Stimulated activated naive CD8-positive, alpha-beta T cell treated with anti-CD3 and anti-CD28 coated beads, Interleukin-15, amount 100 ng/mL, for 72 hours (primary cell): ENCODE measurements around the gene CDK6.
A peak's percentile ranks its signal among the peaks of the same experiment; 100 is the strongest.

Experiments used
- ATAC-seq: fragments of 150-1000 bp; cut with Tn5 transposase; 2 replicates; pipeline ENCODE4 v1.10.0; 2021; ENCODE audit warnings: mild to moderate bottlenecking, moderate library complexity
- DNase-seq, 2 donors: peaks; one replicate each; pipeline ENCODE4 v3.0.0; 2021 to 2022
- H3K27ac Mint-ChIP-seq, 2 donors: one replicate each; pipeline ENCODE4 v1.8.0; 2022; ENCODE audit warnings: mild to moderate bottlenecking in 2 of 2, mixed read lengths in 2 of 2, moderate library complexity in 2 of 2
- H3K27me3 Mint-ChIP-seq: one replicate; pipeline ENCODE4 v1.8.0; 2022; ENCODE audit warnings: mixed read lengths
- H3K4me1 Mint-ChIP-seq: one replicate; pipeline ENCODE4 v1.8.0; 2022; ENCODE audit warnings: mild to moderate bottlenecking, mixed read lengths
- H3K4me3 Mint-ChIP-seq, 2 donors: one replicate each; pipeline ENCODE4 v1.8.0; 2022; ENCODE audit warnings: mild to moderate bottlenecking in 2 of 2, mixed read lengths in 2 of 2, moderate library complexity in 1 of 2
- H3K9me3 Mint-ChIP-seq, 2 donors: one replicate each; pipeline ENCODE4 v1.8.0; 2022; ENCODE audit warnings: mixed read lengths in 2 of 2

Gene CDK6

DNA sequence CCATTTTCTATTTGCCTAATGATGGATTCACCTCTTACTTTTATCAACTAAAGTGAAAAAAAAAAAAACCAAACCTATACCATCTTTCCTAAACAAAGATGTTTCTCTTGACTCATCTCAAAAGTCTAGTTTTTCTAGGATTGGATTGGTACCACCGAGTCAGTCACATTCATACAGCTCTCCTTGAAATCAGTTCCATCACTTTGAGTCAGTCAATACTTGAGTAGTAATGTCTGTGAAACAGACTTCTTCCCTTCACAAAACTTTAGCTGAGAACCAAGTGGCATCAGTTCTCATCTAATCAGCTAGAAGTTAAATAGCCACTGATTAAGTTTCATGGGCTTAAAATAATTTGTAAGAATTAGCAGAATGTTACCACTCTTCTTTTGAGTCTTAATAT is 13.3 kb downstream of the CDK6 start:
- H3K4me3 Mint-ChIP-seq, result peak overlapping the region; percentile 10 to 28
- peaks cover 9 to 15% of the 10 kb centered on the region in 2 donors for H3K9me3 Mint-ChIP-seq
- DNase-seq (no peak), ATAC-seq (no peak)
- no peaks in the 10 kb centered on the region for H3K27me3 Mint-ChIP-seq
- peaks cover 77% of the 10 kb centered on the region for H3K4me1 Mint-ChIP-seq
- H3K27ac Mint-ChIP-seq, result no peak overlapping the region

DNA sequence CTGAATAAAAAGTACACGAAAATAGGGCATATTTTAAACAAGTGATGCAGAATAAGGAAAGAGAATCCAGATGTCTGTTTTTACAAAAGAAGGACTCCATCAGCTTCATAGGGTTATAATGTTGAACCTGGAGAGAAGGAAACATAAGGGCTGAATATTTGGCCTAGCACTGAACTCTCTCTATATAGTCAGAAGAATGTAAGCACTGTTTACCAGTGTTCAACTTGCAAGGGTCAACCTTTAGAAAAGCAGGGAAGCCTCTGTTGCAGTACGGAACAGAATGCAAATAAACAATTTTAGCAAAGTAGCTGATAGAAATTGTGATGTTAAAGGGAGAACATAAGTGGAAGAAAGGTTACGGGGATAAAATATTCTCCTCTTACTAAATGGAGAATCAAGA is 16.2 kb downstream of the CDK6 start:
- Mint-ChIP-seq H3K9me3 (peaks cover 18 to 27% of the 10 kb centered on the region in 2 donors), H3K4me3 (no peak overlapping the region), H3K27ac (no peak overlapping the region), H3K4me1 (peaks cover 68% of the 10 kb centered on the region), H3K27me3 (no peaks in the 10 kb centered on the region)
- ATAC-seq, result no peak
- no peak for DNase-seq

DNA sequence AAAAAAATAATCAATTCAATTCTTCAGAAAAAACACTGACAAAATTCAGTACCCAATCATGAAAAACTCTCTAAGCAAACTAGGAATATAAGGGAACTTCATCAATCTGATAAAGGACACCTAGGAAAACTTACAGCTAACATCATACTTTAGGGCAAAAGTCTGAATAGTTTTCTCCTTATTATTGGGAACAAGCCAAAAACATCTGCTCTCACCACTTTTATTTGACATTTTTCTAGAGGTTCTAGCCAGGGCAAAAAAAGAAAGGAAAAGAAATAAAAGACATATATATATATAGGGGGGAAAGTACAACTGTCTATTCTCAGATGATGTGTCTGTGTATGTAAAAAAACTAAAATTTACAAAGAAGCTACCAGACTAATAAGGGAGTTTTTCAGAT is 19.0 kb downstream of the CDK6 start:
- DNase-seq (no peak), ATAC-seq (no peak)
- Mint-ChIP-seq H3K9me3 (peaks cover 18 to 28% of the 10 kb centered on the region in 2 donors), H3K4me1 (peaks cover 74% of the 10 kb centered on the region), H3K27ac (no peak overlapping the region), H3K4me3 (peak overlapping the region in 1 of 2 donors; percentile 33), H3K27me3 (no peaks in the 10 kb centered on the region)

DNA sequence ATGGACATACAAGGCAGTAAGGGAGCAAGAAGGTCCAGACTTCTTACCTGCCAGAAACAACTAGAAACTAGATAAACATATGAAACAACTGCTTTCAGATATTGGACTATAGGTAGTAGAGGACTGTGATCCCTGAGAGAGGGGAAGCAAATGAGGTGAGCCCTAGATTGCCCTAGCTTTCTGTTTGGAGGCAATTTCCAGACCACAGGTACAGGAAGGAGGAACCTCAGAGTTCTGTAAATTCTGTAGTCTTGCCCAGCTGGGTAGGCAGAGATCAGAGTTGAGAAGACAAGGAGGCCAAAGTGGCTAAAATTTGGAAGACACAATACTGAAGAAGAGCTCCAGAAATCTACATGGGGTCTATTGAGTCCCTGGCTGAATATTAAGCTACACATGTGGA is 21.0 kb downstream of the CDK6 start:
- ATAC-seq (no peak), DNase-seq (no peak)
- Mint-ChIP-seq H3K9me3 (peaks cover 18 to 28% of the 10 kb centered on the region in 2 donors), H3K27ac (peak overlapping the region in 1 of 2 donors; percentile 63), H3K4me3 (peak overlapping the region; percentile 9 to 60), H3K27me3 (no peaks in the 10 kb centered on the region), H3K4me1 (peaks cover 83% of the 10 kb centered on the region)

DNA sequence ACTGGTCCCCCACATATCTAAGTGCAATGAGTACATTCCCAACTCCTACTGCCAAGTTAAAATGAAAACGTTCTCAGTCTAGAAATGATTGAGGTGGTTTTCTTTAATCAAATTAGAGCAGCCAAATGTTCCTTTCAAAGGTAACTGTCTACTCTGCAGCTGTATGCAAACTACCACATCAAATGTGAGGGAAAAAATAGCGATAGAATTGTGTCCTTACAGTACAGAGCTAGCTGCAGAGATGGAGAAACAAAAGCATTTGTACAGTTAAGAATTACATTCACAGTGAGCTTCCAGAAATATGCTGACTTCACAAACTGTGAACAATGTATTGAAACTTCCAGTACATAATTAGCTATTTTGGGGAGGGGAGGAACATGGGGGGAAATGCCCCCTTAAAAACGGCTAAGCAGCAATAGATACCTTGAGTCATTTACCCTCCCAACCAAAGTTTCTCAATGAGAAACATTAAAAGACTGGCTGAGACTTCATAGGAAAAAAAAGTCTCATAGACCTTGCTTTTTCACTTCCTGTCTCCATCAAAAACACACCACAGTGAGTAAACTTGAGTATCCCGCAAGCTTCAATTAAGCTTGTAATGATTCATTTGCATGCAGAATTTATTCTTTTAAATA is 22.9 kb downstream of the CDK6 start:
- Mint-ChIP-seq H3K4me1 (peaks cover 79% of the 10 kb centered on the region), H3K27ac (peak overlapping the region; percentile 72 to 79), H3K27me3 (no peaks in the 10 kb centered on the region), H3K4me3 (peak overlapping the region; percentile 50 to 71), H3K9me3 (peaks cover 9 to 12% of the 10 kb centered on the region in 2 donors)
- DNase-seq, result peak; percentile 44 to 51
- peak; percentile 86 for ATAC-seq

DNA sequence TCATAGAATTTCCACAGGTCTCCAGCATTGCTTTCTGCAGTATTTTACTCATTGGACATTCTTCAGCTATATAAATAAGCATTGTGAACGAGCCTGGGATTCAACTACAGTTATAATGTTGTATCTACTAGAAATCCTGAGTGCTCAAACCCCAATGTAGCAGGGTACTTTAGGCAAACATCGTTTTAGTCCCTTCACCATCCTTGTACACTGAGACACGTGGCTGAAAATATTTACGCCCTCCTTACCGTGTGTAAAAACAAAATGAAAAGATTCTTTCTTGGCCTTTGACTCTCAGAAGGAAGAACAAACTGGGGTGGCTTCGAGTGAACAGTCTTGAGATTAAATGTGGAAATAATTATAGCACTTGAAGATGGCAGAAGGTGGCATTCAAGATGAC is 25.2 kb downstream of the CDK6 start:
- ATAC-seq (no peak), DNase-seq (no peak)
- Mint-ChIP-seq H3K27me3 (no peaks in the 10 kb centered on the region), H3K4me1 (peaks cover 69% of the 10 kb centered on the region), H3K4me3 (no peak overlapping the region), H3K27ac (no peak overlapping the region), H3K9me3 (peaks cover 7 to 11% of the 10 kb centered on the region in 2 donors)

DNA sequence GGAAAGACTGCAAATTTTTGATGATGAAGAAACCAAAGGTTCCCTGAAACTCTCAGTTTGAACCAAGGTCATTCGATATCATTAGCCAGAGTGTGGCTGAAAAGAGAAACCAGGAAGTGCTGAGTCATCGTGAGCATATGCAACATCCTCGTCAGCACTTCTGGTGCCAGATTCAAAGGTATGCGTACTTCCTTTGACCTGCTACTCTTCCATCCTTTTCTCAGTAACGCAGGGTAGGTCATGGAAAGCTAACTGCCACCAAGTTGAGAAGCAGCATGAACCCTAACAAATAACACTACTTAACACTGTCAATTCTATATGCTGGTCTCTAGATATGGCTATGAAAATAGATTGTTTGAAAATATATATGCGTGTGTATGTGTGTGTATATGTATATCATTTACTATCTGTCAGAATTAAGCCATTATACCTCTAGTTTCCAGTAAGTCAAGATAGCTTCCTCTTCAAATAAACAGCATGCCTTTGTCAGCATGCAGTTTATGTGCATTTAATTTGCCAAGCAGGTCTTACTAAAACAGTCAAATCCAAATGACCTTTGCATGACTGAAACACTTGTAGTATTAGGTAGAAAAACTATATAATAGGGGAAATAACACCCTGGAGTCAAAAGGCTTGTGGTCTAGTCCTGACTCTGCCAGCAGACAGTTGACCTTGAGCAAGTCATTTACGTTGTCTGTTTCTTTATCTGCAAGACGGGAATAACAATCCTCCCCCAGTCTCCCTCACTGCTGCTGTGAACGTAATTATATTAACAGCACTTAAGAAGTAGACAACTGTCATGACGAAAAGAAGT is 26.4 kb downstream of the CDK6 start:
- no peaks in the 10 kb centered on the region for H3K9me3 Mint-ChIP-seq
- peak; percentile 70 for ATAC-seq
- H3K27me3 Mint-ChIP-seq, result no peaks in the 10 kb centered on the region
- H3K27ac Mint-ChIP-seq, result peak overlapping the region; percentile 52 to 85
- peaks cover 57% of the 10 kb centered on the region for H3K4me1 Mint-ChIP-seq
- H3K4me3 Mint-ChIP-seq, result peak overlapping the region; percentile 54 to 55
- peak; percentile 26 to 68 for DNase-seq

DNA sequence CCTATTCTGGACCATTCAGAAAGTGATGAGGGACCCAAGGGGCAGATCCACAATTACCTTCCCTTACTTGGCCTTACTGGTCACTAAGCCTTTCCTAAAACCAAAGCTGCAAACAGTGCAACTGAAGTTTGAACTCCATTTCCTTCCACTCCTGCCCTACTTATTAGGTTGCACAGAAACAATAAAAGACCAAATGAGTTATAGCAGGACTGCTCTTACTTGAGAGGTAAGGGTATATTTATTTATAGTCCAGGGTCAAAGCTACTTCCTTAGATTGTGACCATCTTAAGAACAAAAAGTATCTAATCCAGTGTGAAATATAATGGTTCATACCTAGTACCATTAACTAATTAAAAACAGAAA is 27.0 kb downstream of the CDK6 start:
- DNase-seq, result no peak
- peaks cover 51% of the 10 kb centered on the region for H3K4me1 Mint-ChIP-seq
- no peaks in the 10 kb centered on the region for H3K9me3 Mint-ChIP-seq
- H3K27me3 Mint-ChIP-seq, result no peaks in the 10 kb centered on the region
- H3K27ac Mint-ChIP-seq, result peak overlapping the region; percentile 77 to 85
- ATAC-seq, result peak; percentile 2
- peak overlapping the region; percentile 54 to 55 for H3K4me3 Mint-ChIP-seq

DNA sequence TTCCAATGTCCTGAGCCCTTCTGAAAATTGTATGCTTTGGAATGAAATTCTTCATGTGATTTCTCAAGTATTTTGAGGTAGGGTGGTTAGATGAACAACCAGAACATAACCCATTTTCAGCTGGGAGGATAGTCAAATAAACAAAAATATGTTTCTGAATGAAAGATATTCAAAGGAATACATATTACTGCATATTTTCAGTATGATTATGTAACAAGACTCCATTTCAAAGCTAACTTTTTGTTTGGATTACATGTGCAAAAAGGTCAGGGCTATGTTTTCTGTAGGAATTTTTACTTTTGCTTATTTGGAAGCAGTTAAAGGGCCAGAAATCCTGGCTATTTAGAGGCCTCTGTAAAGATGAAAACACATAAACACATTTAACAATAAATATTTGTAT is 27.7 kb downstream of the CDK6 start:
- no peak for DNase-seq
- H3K4me1 Mint-ChIP-seq, result peaks cover 44% of the 10 kb centered on the region
- H3K27me3 Mint-ChIP-seq, result no peaks in the 10 kb centered on the region
- no peak for ATAC-seq
- H3K4me3 Mint-ChIP-seq, result no peak overlapping the region
- no peaks in the 10 kb centered on the region for H3K9me3 Mint-ChIP-seq
- peak overlapping the region in 1 of 2 donors; percentile 27 for H3K27ac Mint-ChIP-seq

DNA sequence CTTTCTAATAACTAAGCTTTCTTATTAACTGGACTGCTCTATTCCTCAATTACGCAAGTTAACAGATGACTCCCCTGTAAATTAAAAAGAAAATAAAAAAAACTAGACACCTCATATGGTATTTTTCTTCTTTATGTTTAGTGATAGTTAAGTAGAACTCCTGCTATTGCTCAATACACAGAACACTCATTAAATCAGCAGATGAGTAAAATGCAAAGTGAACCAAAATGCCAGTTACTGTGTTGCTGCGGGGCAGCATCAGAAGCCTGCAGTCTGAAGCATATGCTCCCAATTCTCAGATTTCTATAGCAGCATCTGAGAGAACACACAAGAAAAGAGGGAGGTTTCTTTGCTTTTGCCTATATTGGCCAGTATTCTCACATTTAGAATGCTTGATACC is 28.4 kb downstream of the CDK6 start:
- no peak for DNase-seq
- Mint-ChIP-seq H3K4me3 (no peak overlapping the region), H3K27ac (no peak overlapping the region), H3K9me3 (no peaks in the 10 kb centered on the region), H3K27me3 (no peaks in the 10 kb centered on the region), H3K4me1 (peaks cover 44% of the 10 kb centered on the region)
- ATAC-seq, result no peak

DNA sequence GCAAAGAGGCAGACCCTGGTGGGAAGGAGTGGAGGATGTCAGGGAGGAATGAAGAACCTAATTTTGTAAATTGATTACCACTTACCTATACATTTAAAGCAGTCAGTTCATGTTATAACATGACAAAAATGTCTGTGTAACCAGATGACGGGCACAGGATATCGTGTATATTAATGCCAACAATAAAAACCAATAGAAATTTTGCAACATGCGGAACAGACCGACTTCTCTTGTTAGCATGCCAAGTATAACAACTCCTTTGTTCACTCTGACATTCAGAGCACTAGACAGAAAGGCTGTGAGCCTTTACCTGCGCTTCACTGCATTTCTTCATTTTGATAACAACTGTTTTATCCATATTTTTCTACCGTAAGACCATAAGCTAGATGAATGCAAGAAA is 29.9 kb downstream of the CDK6 start:
- H3K27me3 Mint-ChIP-seq, result no peaks in the 10 kb centered on the region
- H3K27ac Mint-ChIP-seq, result no peak overlapping the region
- H3K9me3 Mint-ChIP-seq, result no peaks in the 10 kb centered on the region
- DNase-seq, result no peak
- peaks cover 36% of the 10 kb centered on the region for H3K4me1 Mint-ChIP-seq
- no peak overlapping the region for H3K4me3 Mint-ChIP-seq
- ATAC-seq, result no peak

DNA sequence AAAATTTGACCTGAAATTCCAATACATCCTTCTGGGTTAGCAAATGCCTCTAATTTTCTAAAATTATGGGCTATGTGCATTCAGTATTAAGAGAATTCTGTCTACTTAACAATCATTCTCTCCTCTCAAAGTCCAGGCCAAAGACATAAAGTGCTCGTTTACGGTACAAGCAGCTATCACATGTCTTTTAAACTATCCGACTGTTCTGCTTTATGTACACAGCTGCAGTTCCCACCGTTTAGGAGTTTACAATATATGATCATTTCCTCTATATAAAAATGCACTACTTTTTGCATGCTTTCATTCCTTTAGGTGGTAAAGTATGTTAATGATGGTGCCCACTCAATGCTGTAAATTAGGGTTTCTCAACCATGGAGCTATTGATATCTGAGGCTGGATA is 34.0 kb downstream of the CDK6 start:
- no peak for ATAC-seq
- Mint-ChIP-seq H3K4me1 (peaks cover 16% of the 10 kb centered on the region), H3K4me3 (no peak overlapping the region), H3K27me3 (no peaks in the 10 kb centered on the region), H3K9me3 (no peaks in the 10 kb centered on the region), H3K27ac (no peak overlapping the region)
- DNase-seq, result no peak

DNA sequence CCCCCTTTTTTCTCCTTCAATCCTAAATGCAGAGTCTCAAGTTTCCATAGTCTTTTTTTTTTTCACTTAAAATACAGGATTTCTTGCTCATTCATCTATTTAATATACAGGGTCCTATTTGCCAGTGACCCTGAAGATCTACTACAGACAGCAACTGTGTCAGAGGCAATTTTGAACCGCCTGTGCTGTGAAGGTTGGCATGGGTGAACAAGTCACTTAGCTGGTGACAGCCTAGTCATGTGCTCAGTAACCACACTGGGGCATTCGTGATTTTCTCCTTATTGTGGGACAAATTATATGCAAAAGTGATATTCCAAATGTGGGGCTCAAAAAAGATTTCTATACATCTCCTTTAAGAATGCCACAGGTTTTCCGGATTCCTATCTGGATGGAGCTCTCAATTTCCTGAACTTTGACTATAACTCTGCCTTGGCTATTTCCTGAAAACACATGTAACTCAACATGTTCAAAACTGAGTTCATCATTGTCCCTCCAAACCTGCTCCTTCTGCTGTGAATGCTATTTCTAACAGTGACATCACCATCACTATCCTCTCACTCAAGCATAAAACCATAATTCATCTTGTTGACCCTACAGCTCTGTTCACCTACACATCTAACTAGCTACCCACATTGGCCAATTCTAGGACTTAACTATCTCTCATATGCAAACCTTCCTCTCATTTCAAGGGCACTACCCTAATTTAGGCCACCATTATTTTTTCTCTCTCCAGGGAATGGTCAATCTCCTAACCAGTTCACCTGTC is 36.7 kb downstream of the CDK6 start:
- Mint-ChIP-seq H3K27ac (no peak overlapping the region), H3K27me3 (no peaks in the 10 kb centered on the region), H3K9me3 (no peaks in the 10 kb centered on the region), H3K4me1 (peaks cover 16% of the 10 kb centered on the region), H3K4me3 (no peak overlapping the region)
- ATAC-seq, result peak; percentile 22
- no peak for DNase-seq

DNA sequence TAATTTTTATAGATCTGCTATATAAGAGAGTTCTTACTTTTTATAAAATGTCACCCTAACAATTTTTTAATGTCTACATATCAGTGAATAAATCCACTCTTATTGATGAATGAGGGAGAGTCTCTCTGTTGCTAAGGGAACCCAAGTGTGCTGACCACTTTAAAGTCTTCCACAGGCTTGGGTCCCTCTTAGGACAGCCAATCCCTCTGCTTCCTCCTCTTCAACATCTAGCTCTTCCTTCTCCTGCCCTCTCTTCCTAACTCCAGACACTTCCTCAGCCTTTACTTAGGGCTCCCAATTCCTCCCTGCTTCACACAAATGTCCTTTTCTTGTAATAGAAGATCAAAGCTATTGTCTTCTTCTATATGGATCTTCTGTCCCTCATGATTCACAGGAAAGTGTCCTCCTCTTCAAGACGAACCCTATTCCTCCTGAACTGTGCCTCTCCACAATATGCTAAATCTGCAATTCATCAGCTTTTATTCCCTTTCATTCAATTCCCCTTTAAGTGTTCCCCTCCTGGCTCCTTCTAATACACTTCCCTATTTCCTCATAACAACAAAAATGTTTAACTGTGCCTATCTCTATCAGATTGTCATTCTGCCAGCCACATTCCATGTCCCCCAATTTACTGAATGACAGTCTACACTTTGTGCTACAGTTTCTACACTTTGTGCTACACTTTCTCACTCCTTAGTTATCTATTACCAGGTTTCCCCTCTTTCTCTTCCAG is 37.7 kb downstream of the CDK6 start:
- Mint-ChIP-seq H3K27ac (no peak overlapping the region), H3K4me1 (peaks cover 25% of the 10 kb centered on the region), H3K9me3 (no peaks in the 10 kb centered on the region), H3K4me3 (no peak overlapping the region), H3K27me3 (no peaks in the 10 kb centered on the region)
- DNase-seq (no peak), ATAC-seq (no peak)

DNA sequence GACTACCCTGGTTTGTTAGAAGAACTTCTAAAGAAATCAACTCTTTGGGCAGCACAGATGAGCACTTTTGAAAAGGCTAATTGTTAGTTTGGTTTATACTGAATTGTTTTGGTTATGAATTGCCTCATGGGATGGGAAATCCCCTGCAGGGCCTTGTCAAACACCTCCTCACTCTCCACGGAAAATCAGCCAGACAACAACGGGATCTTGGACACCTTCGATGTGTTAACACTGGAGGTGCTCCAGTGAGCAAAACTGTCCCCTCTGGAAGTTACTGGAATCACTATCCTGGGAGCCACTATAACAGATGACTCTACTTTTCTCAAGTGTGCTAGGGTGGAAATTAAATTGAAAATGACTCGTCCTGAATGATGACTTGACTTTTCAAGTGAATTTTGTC is 38.7 kb downstream of the CDK6 start:
- Mint-ChIP-seq H3K4me1 (peaks cover 28% of the 10 kb centered on the region), H3K27me3 (no peaks in the 10 kb centered on the region), H3K27ac (no peak overlapping the region), H3K9me3 (peaks cover 0 to 2% of the 10 kb centered on the region in 2 donors), H3K4me3 (no peak overlapping the region)
- DNase-seq (peak in 1 of 2 donors; percentile 21), ATAC-seq (peak; percentile 76)
